GM21381 (cell line): ENCODE results near the gene ANO6.
"Not testable (repeated sequence)": the region's sequence is repeated elsewhere in the genome, so short reads cannot be mapped to it uniquely, and the experiment has no call there.

Experiments used
- ATAC-seq: cut with Tn5 transposase; IDR thresholded peaks from one replicate; pipeline ENCODE4 v1.9.1; 2021; ENCODE audit warnings: mild to moderate bottlenecking, moderate library complexity; ENCODE audit not compliant: unreplicated experiment

Gene ANO6

DNA sequence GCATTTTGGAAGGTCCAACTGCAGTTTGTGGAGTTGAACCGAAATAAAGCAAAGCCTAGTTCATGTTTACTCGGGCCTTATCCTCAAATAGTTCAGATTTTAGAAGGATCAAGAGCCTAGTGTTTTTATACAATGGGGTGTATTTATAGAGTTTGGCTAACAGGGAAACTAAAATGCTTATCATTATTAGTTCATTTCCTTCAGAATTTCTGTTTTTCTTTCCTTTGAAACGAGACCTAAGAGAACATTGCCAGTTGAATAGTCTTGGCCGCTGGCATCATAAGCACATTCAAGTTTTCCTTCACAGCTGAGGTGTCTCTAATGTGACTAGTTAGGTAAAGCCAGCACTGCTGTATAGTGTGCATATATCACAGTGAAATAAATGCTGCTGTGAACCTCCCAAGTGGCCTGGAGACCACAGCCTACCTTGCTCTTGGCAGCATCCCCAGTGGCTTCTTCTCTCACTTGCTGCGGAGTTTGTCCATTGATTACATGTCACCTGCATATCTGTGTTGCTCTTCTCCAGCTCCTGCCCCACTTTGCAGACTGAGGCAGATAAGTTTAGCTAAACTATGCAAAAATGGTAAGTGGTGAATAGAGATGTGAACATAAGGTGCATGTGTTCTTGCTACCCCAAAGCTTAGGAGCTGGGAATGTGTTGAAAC, 88.8 kb downstream of the ANO6 start:
- no peak for ATAC-seq

DNA sequence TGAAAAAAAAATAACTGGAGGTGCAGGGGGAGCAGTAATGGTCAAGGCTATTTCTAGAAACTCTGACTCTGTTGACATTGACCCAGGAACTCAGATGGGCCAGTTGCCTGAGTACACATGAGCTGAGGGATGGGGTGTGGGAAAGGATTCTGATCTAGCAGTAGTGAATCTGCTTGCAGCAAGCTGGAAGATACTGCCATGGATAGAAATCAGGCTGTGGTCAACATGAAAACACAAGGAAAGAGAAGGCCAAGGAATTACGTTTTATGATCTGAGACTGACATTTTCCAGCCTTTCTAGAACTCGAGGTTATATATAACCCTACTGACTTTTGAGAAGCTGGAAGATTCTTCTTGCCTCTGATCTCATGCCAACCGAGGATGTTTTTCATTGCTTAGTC, 90.0 kb downstream of the ANO6 start:
- no peak for ATAC-seq

DNA sequence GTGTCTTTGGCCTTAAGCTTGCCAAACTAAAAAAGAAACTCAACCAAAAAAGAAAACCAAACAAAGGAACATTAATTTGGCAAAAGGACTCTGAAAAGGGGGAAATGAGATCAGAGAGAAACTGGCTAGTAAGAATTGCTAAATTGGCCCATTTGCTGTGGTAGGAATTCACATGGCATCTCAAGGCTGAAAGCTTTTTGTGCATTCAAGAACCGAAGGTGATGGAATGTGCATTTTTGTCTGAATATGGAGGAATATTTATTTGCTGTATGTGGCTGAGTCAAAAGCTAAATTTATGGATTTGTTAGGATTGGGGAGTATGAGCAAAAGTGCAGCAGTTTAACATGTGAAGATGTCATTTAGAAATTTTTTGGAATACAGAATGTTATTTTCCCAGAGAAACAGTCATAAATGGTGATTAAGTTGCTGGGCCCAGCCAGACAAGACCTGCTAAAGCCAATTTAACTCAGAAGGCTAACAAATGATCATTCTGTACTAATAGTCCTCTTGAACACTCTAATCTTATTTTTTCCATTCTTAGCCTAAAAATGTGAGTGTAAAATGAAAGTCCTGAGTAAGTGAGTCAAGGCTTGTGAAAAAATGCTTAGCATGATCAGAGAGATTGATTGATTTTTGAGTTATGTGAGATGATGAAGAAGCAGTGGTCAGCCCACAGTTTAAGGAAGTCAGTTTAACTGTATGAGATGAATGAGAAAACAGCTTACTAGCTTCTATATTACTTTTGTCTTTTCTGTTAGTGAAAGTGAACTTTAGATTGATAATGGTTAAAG, 94.1 kb downstream of the ANO6 start:
- ATAC-seq: no peak

DNA sequence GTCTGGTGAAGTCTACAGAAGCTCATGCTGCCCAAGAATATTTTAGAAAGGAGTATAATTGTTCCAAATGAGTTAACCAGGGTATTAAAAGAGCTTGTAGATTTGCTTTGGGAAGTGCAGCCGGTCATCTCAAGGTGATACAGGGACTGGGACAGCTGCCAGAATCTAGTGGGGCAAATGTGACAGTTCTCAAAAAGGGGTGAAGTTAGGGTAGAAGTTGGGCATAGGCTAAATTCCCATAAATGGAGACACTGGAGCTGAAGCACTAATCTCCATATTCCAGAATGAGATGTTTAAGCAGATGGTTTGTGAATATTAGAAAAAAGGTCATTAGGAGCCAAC, 94.7 kb downstream of the ANO6 start:
- ATAC-seq: no peak

DNA sequence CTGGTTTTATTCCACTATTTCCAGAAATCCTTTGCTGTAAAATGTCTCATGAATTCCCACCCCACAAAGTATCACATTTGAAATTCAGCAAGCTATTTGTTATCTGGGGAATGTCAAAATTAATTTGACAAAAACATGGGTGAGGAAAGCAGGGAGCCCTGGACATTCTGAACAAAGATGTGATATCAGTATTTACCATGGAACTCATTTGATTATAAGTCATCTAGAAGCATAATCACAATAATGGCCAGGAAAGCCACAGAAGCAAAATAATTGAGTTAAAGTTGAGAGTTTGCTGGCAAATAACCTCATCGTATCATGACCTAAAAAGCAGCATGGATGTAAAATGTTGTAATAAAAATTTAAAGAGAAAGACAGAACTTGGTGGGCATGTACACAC, 96.1 kb downstream of the ANO6 start:
- no peak for ATAC-seq

DNA sequence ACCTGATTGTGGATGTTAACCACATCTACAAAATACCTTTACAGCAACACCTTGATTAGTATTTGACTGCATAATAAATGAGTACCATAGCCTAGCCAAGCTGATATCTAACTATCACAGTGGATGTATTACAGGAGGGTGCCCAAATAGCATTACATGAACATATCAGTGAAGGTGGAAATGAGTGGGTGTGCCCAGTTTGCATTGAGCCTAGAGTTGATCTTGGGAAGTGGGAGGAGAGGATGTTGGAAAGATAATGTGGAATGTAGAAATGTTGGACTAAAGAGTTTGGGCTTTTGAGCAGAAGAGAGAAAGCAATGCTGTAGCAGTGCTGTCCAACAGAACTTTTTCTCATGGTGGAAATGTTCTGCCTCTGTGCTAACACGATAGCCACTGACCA, 98.9 kb downstream of the ANO6 start:
- no peak for ATAC-seq

DNA sequence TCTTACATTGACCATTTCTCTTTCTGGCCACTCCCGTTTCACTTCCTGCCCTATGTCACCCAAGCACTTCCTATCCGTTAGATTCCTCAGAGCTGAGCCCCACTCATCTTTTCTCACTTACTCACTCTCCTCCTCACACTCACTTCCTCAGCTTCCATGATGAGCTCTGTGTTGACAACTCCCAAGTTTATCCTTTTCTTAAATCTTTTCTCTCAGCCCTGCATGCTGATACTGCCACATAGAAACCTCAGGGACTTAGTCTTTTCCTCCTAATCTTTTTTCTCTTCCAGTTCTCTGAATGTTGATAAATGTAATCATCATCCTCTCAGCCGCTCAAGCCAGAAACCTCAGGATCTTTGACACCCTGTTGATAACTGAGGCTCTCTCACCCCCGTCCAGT, 99.6 kb downstream of the ANO6 start:
- no peak for ATAC-seq

DNA sequence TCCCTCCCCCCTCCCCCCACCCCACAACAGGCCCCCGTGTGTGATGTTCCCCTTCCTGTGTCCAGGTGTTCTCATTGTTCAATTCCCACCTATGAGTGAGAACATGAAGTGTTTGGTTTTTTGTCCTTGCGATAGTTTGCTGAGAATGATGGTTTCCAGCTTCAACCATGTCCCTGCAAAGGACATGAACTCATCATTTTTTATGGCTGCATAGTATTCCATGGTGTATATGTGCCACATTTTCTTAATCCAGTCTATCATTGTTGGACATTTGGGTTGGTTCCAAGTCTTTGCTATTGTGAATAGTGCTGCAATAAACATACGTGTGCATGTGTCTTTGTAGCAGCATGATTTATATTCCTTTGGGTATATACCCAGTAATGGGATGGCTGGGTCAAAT, 101.4 kb downstream of the ANO6 start:
- not testable (repeated sequence) for ATAC-seq

DNA sequence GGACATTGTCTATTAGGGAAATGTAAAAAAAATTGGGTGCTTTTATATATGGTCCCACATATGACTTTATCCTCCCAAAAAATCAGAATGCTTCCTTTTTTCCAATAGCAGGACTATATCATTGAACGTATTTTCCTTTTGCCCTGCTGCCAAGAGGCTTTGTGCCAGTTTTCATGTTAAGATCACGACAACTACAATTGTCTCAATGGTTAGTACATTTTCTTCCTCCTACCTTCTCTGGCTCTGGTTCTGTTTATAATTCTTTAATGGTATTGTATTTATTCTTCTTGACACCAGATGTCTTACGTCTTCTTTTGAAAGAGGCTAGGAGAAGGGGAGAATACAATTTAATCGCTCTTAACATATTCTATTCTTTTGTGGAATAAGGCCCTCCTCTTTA, 106.9 kb downstream of the ANO6 start:
- ATAC-seq: no peak

DNA sequence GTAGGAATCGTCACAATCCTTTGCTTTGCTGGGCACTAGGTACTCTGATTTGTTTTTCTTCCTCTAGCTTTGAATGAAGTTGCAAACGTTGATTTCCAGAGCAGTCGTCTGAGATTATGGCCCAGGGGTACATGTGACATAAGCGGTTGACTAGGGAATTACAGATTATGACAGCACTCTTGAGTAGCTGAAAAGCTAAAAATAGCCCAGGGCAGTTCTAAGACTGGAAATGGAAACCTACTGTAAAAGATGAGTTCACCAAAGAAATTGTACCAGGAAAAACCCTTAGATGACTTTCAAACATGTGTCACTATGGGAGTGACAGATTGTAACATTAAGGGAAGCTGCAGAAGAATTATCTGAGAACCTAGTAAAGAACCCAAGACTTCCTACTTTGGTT, 108.5 kb downstream of the ANO6 start:
- no peak for ATAC-seq

DNA sequence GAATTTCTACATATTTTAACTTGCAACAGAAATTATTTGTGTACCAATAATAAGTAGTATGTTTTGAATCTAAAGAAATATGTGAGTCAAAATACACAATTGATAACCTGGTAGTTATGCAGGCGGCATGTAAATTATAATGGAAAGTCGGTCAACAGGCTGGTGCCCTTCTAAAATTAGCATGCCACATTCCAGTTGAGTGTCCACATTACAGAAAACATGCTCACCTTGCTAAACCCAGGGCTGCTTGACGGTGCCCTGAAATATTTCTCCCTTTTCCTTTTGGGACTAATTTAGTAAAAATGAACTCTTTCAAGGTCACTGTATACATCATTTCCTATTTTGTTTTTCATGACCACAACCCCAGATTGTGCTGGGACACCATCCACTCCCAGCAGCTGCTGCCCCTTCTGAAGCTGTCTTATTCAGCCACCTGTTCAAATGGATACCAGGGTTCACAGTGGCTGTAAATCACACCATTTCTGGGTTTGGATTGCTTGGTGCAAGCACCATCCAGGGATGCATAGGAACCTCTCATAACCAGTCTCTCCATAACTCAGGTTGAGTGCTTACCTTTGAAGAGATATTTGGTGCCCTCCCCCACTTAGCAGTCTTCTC, 110.6 kb downstream of the ANO6 start:
- no peak for ATAC-seq

DNA sequence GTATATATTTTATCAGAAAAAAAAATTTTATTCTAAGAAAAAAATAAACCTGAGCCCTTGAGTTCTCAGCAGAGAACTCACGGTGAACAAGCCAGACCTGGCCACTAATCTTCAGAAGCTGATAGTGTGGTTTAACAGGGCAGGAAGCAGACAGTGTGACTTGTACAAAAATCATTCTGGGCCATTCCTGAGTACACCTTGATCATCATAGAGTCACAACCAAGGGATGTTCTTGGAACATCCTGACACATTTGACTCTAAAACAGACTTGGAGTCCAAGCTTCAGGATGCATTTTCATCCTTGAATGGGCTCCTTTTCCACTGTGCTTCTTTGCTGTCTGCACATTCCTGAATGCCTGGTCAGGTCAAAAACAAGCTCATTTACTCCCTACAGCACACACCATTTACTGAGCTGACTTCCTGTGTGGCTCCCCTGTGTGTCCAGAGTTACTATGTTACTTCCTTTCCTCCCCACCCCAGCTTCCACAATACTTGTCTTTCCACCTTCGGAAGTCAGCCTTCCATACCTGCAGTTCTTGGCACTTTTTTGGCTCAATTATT, 112.0 kb downstream of the ANO6 start:
- ATAC-seq: no peak

DNA sequence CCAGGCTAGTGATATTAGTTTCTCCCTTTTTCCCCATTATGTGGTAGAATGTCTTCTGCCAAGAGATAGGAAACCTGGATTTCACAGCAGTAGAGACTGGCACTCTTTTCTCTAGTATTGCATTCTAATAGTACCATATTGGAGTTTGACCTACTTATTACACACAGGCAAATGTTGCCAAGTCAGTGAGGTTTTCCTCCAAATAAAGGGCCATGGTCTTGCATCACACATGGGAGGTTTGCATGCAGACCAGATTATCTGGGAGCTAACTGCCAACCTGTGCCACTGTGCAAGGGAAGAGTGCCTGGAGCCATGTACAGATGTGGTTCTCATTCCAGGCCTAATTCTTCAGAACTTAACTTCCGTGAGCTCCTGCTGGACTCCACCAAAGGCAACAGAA, 113.3 kb downstream of the ANO6 start:
- ATAC-seq: no peak

DNA sequence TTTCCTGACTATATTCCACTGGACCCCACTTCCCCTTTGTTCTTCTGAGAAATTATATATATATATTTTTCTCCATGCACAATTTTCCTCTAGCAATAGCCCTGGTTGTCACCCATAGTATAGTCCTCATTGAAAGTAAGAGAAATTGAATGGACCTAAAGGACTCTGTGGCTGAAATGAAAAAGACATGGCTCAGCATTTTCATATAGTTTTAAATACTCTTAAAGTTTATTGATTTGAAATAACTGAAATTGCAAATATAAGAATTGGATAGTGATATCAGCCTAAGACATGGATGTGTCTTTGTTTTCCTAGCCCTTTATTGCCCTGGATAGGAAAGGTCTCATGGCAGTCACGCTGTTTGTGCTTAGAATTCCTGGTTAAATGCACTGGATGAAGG, 113.8 kb downstream of the ANO6 start:
- no peak for ATAC-seq

DNA sequence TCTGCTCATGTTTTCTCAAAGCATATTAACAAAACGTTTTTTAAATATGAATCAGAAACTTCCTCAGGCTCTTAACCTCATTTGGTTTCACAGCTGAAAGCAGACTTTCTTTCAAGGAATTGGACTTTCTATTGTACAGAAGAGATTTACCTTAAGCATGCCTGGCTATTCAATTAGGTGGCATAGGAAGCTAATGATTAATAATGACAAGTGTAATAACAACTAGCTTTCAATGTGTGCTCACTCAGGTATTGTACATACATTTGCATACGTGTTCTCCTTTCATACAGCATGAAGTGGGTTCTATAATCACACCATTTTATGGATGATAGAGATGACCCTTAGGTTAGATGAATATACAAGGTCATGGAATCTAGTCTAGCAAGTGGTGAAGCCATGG, 115.7 kb downstream of the ANO6 start:
- ATAC-seq: no peak

DNA sequence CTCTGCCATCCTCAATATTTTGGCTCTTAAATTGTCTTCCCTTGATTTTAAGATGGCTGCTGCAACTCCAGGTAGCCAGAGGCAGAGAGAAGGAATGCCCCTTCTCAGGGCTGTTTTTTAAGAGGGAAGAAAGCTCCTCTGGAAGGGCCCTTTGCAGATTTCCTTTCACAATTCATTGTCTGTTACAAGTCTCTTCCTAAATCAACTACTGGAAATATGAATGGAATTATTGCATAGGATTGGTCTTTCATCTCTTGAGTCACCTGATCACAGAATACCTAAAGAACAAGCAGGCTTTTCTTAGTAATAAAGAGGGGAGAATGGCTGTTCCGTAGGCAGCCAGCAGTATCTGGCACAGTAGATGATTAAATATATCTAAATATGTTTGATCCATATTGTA, 118.5 kb downstream of the ANO6 start:
- ATAC-seq: no peak

DNA sequence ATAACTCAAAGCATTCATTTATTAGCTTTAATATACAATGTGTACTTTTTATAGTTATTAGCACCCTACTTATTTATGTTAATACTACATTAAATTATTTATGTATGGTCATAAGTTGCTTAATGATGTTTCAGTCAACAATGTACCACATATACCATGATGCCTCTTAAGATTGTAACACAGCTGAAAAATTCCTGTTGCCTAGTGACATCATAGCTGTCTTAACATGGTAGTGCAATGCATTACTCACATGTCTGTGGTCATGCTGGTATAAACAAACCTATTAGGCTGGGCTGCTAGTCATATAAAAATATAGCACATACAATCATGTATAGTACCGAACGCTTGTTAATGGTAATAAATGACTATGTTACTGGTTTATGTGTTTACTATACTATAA, 120.4 kb downstream of the ANO6 start:
- ATAC-seq: no peak

DNA sequence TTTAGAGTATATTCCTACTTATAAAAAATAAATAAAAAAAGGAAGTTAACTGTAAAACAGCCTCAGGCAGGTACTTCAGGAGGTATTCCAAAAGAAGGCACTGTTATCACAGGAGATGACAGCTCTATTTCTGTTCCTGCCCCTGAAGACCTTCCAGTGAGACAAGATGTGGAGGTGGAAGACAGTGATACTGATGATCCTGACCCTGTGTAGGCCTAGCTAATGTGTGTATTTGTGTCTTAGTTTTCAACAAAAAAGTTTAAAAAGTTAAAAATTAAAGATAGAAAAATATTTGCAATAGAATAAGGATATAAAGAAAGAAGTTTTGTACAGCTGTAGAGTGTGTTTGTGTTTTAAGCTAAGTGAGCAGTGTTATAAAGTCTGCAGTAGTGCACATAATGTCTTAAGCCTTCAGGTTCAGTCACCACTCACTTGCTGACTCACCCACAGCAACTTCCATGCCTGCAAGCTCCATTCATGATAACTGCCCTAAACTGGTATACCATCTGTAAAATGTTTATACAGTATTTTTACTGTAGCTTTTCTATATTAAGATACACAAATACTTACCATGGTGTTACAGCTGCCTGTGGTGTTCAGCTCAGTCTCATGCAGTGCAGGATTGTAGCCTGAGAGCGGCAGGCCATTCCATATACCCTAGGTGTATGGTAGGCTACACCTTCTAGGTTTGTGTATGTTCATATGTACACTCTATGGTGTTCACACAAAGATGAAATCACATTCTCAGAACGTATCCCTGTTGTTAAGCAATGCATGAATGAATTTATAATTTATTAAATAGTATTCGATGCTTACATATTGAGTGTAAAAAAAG, 121.1 kb downstream of the ANO6 start:
- ATAC-seq: no peak

DNA sequence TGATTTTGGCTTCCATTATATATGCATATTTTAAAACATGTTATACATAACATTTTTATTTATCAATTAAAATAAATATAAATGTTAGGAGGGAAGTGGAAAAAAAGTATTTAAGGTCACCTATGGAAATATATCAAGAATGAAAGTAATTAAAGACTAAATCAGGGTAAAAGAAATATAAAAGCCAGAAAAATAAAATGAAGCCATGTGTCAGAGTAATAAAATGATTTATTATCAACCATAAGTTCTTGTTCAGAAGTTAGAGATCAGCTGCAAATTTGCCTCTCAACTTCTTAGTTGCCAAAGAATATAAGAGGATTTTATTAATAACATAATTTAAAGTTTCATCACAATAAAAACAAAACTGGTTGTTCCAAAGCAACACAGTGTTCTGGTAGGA, 121.9 kb downstream of the ANO6 start:
- ATAC-seq: no peak

DNA sequence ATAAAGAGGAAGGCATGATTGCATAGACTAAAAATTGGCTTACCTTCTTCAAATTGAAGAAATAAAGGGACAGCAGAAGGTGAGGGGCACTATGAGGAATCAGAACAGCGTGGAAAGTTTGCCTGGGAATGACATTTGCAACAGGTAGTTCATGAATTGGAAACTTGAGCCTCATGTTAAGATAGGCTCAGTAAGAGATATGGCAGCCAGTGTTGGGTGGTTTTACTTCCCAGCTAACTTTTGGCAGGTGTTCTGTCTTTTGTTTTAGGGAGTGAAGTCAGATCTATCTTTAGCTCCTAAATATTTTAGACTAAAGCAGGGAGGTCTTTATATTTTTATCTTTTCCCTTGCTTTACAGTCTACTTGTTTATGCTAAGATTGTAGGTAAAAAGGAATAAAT, 122.4 kb downstream of the ANO6 start:
- no peak for ATAC-seq

DNA sequence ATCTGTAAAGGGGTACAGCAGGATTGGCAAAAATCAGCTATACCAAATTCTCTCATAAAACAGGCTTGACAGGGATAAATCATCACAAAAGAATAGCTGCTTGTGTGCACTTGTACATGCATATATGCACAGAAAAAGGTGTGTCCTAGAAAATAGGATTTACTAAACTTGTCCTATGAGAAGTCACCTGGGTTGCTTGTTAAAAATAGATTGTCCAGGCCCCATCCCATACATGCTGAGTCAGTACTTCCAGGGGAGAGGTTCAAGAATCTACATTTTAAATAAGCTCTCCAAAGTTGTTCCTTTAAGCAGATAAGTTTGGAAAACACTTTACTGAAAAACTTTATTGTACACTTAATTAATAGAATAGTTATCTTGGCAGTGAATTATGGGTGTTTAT, 123.1 kb downstream of the ANO6 start:
- ATAC-seq: no peak
